Stomach (tissue), 4 donors: ENCODE results near the gene TRIM9.

Source experiments
- EP300 ChIP-seq: sonication (generic); formaldehyde crosslinking; IDR thresholded peaks from one replicate; pipeline ENCODE4 v1.6.1; 2017; ENCODE audit warnings: antibody characterized with exemption
- TF ChIP-seq, protein P1 (sequence below), 7 experiments: fragments of 450-650 bp in 4 of 7; fragments of 200-600 bp in 3 of 7; sonication (generic) in 3 of 7; IDR thresholded peaks; one replicate each; pipeline ENCODE4 v1.5.1; 2016 to 2019; ENCODE audit warnings: antibody characterized with exemption in 7 of 7, control low read depth in 2 of 7, mild to moderate bottlenecking in 1 of 7

DNA sequence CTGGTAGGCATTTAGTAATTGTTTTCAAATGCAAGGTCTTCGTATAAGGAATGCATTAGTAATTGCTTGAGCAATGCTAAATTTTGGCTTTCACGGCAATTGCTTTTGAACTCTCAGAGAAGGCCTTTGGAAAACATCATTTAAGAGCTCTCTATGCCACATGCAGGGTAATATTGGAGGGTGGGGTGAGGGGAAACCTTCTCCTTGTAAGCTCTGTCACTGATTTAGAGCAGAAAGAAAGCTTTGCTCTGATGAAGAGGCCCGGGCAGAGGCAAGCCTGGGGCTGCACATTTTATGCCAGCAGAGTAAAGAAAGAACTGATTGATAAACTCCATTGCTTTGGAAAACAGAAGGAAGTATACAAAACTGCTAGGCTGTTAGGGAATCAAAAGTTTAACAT, 70.9 kb downstream of the TRIM9 start:
- TF ChIP-seq, protein P1, sequence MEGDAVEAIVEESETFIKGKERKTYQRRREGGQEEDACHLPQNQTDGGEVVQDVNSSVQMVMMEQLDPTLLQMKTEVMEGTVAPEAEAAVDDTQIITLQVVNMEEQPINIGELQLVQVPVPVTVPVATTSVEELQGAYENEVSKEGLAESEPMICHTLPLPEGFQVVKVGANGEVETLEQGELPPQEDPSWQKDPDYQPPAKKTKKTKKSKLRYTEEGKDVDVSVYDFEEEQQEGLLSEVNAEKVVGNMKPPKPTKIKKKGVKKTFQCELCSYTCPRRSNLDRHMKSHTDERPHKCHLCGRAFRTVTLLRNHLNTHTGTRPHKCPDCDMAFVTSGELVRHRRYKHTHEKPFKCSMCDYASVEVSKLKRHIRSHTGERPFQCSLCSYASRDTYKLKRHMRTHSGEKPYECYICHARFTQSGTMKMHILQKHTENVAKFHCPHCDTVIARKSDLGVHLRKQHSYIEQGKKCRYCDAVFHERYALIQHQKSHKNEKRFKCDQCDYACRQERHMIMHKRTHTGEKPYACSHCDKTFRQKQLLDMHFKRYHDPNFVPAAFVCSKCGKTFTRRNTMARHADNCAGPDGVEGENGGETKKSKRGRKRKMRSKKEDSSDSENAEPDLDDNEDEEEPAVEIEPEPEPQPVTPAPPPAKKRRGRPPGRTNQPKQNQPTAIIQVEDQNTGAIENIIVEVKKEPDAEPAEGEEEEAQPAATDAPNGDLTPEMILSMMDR (IDR thresholded peaks at IDR 0.05): no peak
- no peak for TF ChIP-seq EP300
